ENCODE results near the gene HES6. TPM values are rescaled to one million over a fixed set of nuclear protein-coding genes. Genes with fewer than 3 reads are reported as not detected.

Gene HES6
- total and polyA plus RNA-seq, 10 of the 15 experiments (the other 5 are each of a cell fraction or from before 2014, with no cell fraction given): 0.11 to 1.7 (median 0.83) TPM

DNA sequence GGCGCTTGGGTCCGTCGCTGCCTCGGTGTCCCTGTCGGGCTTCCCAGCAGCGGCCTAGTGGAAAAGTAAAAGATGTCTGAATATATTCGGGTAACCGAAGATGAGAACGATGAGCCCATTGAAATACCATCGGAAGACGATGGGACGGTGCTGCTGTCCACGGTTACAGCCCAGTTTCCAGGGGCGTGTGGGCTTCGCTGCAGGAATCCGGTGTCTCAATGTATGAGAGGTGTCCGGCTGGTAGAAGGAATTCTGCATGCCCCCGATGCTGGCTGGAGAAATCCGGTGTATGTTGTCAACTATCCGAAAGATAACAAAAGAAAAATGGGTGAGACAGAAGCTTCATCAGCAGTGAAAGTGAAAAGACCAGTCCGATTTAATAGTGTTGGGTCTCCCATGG lies 8.0 kb downstream of the HES6 start:
- CTCF ChIA-PET: no interaction called here
- no peaks in the 10 kb centered on the region for H3K36me3 ChIP-seq (ENCODE audit: control insufficient read depth in 2 of 2, insufficient read depth in 2 of 2, low read length in 1 of 2)
- in situ Hi-C loops (cut with MboI): no loop called here
- H3K27me3 ChIP-seq (replicated peaks in 1 of 2; ENCODE audit: control insufficient read depth in 2 of 2, insufficient read depth in 2 of 2, low read length in 1 of 2): peaks cover 2 to 11% of the 10 kb centered on the region in 2 experiments
- intact Hi-C loops (cut with micrococcal nuclease; ENCODE audit: unreplicated experiment): no loop called here
- H3K4me1 ChIP-seq (ENCODE audit: control insufficient read depth, insufficient read depth, low read length): no peaks in the 10 kb centered on the region; the same call in 1 of the 2 replicates
- H2AFZ ChIP-seq (ENCODE audit: control insufficient read depth, low read depth, low read length): no peak overlapping the region
- no TSS peak for BruUV-seq (replicated peaks)
- WGBS (ENCODE audit: insufficient coverage, insufficient replicate concordance, low lambda C conversion rate, missing lambda C conversion rate): 66% methylated on average over 21 of the region's 21 CpGs
- no peak overlapping the region for H3K4me2 ChIP-seq (ENCODE audit: control insufficient read depth, insufficient read depth)
- DNase-seq (ENCODE audit: low read depth, low spot score): no peak
- TF ChIP-seq ZZZ3 (IDR thresholded peaks at IDR 0.05; ENCODE audit: control insufficient read depth, insufficient read length, low read depth) (no peak), SMARCA5 (IDR thresholded peaks at IDR 0.05) (no peak), POLR2AphosphoS2 (IDR thresholded peaks at IDR 0.05; ENCODE audit: low read depth, low read length) (no peak), HDGF (IDR thresholded peaks at IDR 0.05) (no peak), NFIC (IDR thresholded peaks at IDR 0.05; ENCODE audit: low read depth, low read length) (no peak), BRCA1 (IDR thresholded peaks at IDR 0.05; ENCODE audit: low read depth, low read length) (no peak), RELA (IDR thresholded peaks at IDR 0.05; ENCODE audit: borderline replicate concordance, partially characterized antibody) (no peak), SREBF2 (IDR thresholded peaks at IDR 0.05; ENCODE audit: low read length) (no peak), HDAC2 (IDR thresholded peaks at IDR 0.05) (no peak), RFX5 (IDR thresholded peaks at IDR 0.05; ENCODE audit: low read depth, low read length) (no peak), STAT1 (conservative IDR thresholded peaks at IDR 0.05) (no peak), ZNF207 (IDR thresholded peaks at IDR 0.05; ENCODE audit: borderline replicate concordance) (no peak), SP1 (IDR thresholded peaks at IDR 0.05; ENCODE audit: low read depth, low read length) (no peak), JUNB (IDR thresholded peaks at IDR 0.05) (no peak), SRF (IDR thresholded peaks at IDR 0.05; ENCODE audit: low read depth in 2 of 2, low read length in 2 of 2) (no peak), PML (IDR thresholded peaks at IDR 0.05; ENCODE audit: low read length) (no peak)
- TF ChIP-seq, protein P1, sequence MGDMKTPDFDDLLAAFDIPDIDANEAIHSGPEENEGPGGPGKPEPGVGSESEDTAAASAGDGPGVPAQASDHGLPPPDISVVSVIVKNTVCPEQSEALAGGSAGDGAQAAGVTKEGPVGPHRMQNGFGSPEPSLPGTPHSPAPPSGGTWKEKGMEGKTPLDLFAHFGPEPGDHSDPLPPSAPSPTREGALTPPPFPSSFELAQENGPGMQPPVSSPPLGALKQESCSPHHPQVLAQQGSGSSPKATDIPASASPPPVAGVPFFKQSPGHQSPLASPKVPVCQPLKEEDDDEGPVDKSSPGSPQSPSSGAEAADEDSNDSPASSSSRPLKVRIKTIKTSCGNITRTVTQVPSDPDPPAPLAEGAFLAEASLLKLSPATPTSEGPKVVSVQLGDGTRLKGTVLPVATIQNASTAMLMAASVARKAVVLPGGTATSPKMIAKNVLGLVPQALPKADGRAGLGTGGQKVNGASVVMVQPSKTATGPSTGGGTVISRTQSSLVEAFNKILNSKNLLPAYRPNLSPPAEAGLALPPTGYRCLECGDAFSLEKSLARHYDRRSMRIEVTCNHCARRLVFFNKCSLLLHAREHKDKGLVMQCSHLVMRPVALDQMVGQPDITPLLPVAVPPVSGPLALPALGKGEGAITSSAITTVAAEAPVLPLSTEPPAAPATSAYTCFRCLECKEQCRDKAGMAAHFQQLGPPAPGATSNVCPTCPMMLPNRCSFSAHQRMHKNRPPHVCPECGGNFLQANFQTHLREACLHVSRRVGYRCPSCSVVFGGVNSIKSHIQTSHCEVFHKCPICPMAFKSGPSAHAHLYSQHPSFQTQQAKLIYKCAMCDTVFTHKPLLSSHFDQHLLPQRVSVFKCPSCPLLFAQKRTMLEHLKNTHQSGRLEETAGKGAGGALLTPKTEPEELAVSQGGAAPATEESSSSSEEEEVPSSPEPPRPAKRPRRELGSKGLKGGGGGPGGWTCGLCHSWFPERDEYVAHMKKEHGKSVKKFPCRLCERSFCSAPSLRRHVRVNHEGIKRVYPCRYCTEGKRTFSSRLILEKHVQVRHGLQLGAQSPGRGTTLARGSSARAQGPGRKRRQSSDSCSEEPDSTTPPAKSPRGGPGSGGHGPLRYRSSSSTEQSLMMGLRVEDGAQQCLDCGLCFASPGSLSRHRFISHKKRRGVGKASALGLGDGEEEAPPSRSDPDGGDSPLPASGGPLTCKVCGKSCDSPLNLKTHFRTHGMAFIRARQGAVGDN (IDR thresholded peaks at IDR 0.05): no peak
- TF ChIP-seq, protein P2, sequence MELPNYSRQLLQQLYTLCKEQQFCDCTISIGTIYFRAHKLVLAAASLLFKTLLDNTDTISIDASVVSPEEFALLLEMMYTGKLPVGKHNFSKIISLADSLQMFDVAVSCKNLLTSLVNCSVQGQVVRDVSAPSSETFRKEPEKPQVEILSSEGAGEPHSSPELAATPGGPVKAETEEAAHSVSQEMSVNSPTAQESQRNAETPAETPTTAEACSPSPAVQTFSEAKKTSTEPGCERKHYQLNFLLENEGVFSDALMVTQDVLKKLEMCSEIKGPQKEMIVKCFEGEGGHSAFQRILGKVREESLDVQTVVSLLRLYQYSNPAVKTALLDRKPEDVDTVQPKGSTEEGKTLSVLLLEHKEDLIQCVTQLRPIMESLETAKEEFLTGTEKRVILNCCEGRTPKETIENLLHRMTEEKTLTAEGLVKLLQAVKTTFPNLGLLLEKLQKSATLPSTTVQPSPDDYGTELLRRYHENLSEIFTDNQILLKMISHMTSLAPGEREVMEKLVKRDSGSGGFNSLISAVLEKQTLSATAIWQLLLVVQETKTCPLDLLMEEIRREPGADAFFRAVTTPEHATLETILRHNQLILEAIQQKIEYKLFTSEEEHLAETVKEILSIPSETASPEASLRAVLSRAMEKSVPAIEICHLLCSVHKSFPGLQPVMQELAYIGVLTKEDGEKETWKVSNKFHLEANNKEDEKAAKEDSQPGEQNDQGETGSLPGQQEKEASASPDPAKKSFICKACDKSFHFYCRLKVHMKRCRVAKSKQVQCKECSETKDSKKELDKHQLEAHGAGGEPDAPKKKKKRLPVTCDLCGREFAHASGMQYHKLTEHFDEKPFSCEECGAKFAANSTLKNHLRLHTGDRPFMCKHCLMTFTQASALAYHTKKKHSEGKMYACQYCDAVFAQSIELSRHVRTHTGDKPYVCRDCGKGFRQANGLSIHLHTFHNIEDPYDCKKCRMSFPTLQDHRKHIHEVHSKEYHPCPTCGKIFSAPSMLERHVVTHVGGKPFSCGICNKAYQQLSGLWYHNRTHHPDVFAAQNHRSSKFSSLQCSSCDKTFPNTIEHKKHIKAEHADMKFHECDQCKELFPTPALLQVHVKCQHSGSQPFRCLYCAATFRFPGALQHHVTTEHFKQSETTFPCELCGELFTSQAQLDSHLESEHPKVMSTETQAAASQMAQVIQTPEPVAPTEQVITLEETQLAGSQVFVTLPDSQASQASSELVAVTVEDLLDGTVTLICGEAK (IDR thresholded peaks at IDR 0.05; ENCODE audit: borderline replicate concordance): no peak
- no peaks in the 10 kb centered on the region for H4K20me1 ChIP-seq (ENCODE audit: control insufficient read depth, insufficient read depth)
- RAD21 ChIA-PET (ENCODE audit: unreplicated experiment): no interaction called here
- POLR2A ChIA-PET: no interaction called here
- H3K9me3 ChIP-seq (replicated peaks; ENCODE audit: control insufficient read depth, insufficient read depth, low read length): no peaks in the 10 kb centered on the region; the same call in 2 of the 3 replicates
- SMC1A ChIA-PET (ENCODE audit: uncharacterized antibody, unreplicated experiment): no interaction called here
- no peaks in the 10 kb centered on the region for H3K79me2 ChIP-seq (ENCODE audit: control insufficient read depth, insufficient read depth, low read length)
- no peak overlapping the region for H3K27ac ChIP-seq (ENCODE audit: control insufficient read depth, insufficient read depth)
- H3K9ac ChIP-seq (ENCODE audit: control insufficient read depth, insufficient read depth, low read length): no peak overlapping the region
- no peak for FAIRE-seq
- no peak for ATAC-seq
- H3K4me3 ChIP-seq: no peak overlapping the region

Data from GM12878 (cell line).